HEK293 (cell line): ENCODE results near the gene WDR4.

Source experiments
- AEBP2 ChIP-seq: fragments of 450-650 bp; formaldehyde crosslinking; IDR thresholded peaks from 2 replicates; pipeline ENCODE4 v1.5.1; 2016; ENCODE audit warnings: missing biosample characterization, missing genetic modification characterization, borderline replicate concordance
- CTCF ChIP-seq: fragments of 450-650 bp; formaldehyde crosslinking; IDR thresholded peaks from 2 replicates; pipeline ENCODE4 v1.5.1; 2016; ENCODE audit warnings: missing biosample characterization, missing genetic modification characterization
- HOXD13 ChIP-seq: sonication (generic); formaldehyde crosslinking; IDR thresholded peaks from 2 replicates; pipeline ENCODE4 v1.8.0; 2022; ENCODE audit warnings: missing genetic modification reagents, borderline replicate concordance
- SCRT1 ChIP-seq: fragments of 450-650 bp; formaldehyde crosslinking; IDR thresholded peaks from 2 replicates; pipeline ENCODE4 v1.5.1; 2016; ENCODE audit warnings: missing biosample characterization, missing genetic modification characterization, borderline replicate concordance
- YY2 ChIP-seq: fragments of 450-650 bp; formaldehyde crosslinking; IDR thresholded peaks from 2 replicates; pipeline ENCODE4 v1.5.1; 2016; ENCODE audit warnings: missing biosample characterization, missing genetic modification characterization
- ZBTB49 ChIP-seq: fragments of 450-650 bp; formaldehyde crosslinking; IDR thresholded peaks from 2 replicates; pipeline ENCODE4 v1.5.1; 2016; ENCODE audit warnings: missing biosample characterization, missing genetic modification characterization, low read depth
- ZBTB6 ChIP-seq: fragments of 450-650 bp; formaldehyde crosslinking; IDR thresholded peaks from 2 replicates; pipeline ENCODE4 v1.5.1; 2017; ENCODE audit warnings: missing biosample characterization, missing genetic modification characterization
- ZFP41 ChIP-seq: fragments of 450-650 bp; formaldehyde crosslinking; IDR thresholded peaks from 2 replicates; pipeline ENCODE4 v1.5.1; 2016; ENCODE audit warnings: missing biosample characterization, missing genetic modification characterization, borderline replicate concordance
- ZIC2 ChIP-seq: fragments of 450-650 bp; formaldehyde crosslinking; IDR thresholded peaks from 2 replicates; pipeline ENCODE4 v1.5.1; 2016; ENCODE audit warnings: missing biosample characterization, missing genetic modification characterization
- ZNF202 ChIP-seq: fragments of 450-650 bp; formaldehyde crosslinking; IDR thresholded peaks from 2 replicates; pipeline ENCODE4 v1.5.1; 2016; ENCODE audit warnings: missing biosample characterization, missing genetic modification characterization, borderline replicate concordance
- ZNF221 ChIP-seq: fragments of 450-650 bp; formaldehyde crosslinking; IDR thresholded peaks from 2 replicates; pipeline ENCODE4 v1.5.1; 2017; ENCODE audit warnings: missing biosample characterization, missing genetic modification characterization, borderline replicate concordance
- ZNF280C ChIP-seq: fragments of 450-650 bp; formaldehyde crosslinking; IDR thresholded peaks from 2 replicates; pipeline ENCODE4 v1.5.1; 2016; ENCODE audit warnings: missing biosample characterization, missing genetic modification characterization
- ZNF341 ChIP-seq: fragments of 450-650 bp; formaldehyde crosslinking; IDR thresholded peaks from 2 replicates; pipeline ENCODE4; 2016; ENCODE audit warnings: low read depth, missing biosample characterization, missing genetic modification characterization
- ZNF350 ChIP-seq: fragments of 450-650 bp; formaldehyde crosslinking; IDR thresholded peaks from 2 replicates; pipeline ENCODE4 v1.5.0; 2017; ENCODE audit warnings: missing biosample characterization, mild to moderate bottlenecking, missing genetic modification characterization
- ZNF571 ChIP-seq: fragments of 450-650 bp; formaldehyde crosslinking; IDR thresholded peaks from 2 replicates; pipeline ENCODE4 v1.5.0; 2017; ENCODE audit warnings: missing biosample characterization, missing genetic modification characterization
- TF ChIP-seq, protein P1 (sequence below): fragments of 450-650 bp; formaldehyde crosslinking; IDR thresholded peaks from 2 replicates; pipeline ENCODE4 v1.5.1; 2017; ENCODE audit warnings: missing biosample characterization, mild to moderate bottlenecking, missing genetic modification characterization, moderate library complexity
- TF ChIP-seq, protein P2 (sequence below): fragments of 450-650 bp; formaldehyde crosslinking; IDR thresholded peaks from 2 replicates; pipeline ENCODE4 v1.5.0; 2017; ENCODE audit warnings: missing biosample characterization, missing genetic modification characterization, borderline replicate concordance
- TF ChIP-seq, protein P3 (sequence below): fragments of 450-650 bp; formaldehyde crosslinking; IDR thresholded peaks from 2 replicates; pipeline ENCODE4 v1.5.1; 2017; ENCODE audit warnings: missing biosample characterization, missing genetic modification characterization
- TF ChIP-seq, protein P4 (sequence below): fragments of 450-650 bp; formaldehyde crosslinking; IDR thresholded peaks from 2 replicates; pipeline ENCODE4 v1.5.1; 2016; ENCODE audit warnings: missing biosample characterization, missing genetic modification characterization

WDR4 gene

GRCh38 chr21:42830456-42831455 is 48.6 kb downstream of the WDR4 start (continued):
- TF ChIP-seq, protein P1, sequence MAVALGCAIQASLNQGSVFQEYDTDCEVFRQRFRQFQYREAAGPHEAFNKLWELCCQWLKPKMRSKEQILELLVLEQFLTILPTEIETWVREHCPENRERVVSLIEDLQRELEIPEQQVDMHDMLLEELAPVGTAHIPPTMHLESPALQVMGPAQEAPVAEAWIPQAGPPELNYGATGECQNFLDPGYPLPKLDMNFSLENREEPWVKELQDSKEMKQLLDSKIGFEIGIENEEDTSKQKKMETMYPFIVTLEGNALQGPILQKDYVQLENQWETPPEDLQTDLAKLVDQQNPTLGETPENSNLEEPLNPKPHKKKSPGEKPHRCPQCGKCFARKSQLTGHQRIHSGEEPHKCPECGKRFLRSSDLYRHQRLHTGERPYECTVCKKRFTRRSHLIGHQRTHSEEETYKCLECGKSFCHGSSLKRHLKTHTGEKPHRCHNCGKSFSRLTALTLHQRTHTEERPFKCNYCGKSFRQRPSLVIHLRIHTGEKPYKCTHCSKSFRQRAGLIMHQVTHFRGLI (tag by site-specific recombination) = no peak
- TF ChIP-seq ZFP41 (tag by site-specific recombination) (no peak), ZNF341 (0 out of 2 replicates have a peak, but pooled peaks have one; percentile 19), AEBP2 (no peak), ZNF202 (no peak), ZNF280C (no peak), ZBTB49 (tag by site-specific recombination) (no peak), SCRT1 (tag by site-specific recombination) (no peak), HOXD13 (CRISPR knock-in tag) (no peak), ZNF571 (tag by site-specific recombination) (no peak), ZNF221 (tag by site-specific recombination) (no peak), CTCF (tag by site-specific recombination) (no peak), ZIC2 (tag by site-specific recombination) (peak; percentile 72), ZNF350 (tag by site-specific recombination) (no peak), ZBTB6 (peak; percentile 98; the same call in 1 of the 2 replicates), YY2 (no peak)
- TF ChIP-seq, protein P2, sequence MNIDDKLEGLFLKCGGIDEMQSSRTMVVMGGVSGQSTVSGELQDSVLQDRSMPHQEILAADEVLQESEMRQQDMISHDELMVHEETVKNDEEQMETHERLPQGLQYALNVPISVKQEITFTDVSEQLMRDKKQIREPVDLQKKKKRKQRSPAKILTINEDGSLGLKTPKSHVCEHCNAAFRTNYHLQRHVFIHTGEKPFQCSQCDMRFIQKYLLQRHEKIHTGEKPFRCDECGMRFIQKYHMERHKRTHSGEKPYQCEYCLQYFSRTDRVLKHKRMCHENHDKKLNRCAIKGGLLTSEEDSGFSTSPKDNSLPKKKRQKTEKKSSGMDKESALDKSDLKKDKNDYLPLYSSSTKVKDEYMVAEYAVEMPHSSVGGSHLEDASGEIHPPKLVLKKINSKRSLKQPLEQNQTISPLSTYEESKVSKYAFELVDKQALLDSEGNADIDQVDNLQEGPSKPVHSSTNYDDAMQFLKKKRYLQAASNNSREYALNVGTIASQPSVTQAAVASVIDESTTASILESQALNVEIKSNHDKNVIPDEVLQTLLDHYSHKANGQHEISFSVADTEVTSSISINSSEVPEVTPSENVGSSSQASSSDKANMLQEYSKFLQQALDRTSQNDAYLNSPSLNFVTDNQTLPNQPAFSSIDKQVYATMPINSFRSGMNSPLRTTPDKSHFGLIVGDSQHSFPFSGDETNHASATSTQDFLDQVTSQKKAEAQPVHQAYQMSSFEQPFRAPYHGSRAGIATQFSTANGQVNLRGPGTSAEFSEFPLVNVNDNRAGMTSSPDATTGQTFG = no peak
- TF ChIP-seq, protein P3, sequence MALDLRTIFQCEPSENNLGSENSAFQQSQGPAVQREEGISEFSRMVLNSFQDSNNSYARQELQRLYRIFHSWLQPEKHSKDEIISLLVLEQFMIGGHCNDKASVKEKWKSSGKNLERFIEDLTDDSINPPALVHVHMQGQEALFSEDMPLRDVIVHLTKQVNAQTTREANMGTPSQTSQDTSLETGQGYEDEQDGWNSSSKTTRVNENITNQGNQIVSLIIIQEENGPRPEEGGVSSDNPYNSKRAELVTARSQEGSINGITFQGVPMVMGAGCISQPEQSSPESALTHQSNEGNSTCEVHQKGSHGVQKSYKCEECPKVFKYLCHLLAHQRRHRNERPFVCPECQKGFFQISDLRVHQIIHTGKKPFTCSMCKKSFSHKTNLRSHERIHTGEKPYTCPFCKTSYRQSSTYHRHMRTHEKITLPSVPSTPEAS (tag by site-specific recombination) = no peak
- TF ChIP-seq, protein P4, sequence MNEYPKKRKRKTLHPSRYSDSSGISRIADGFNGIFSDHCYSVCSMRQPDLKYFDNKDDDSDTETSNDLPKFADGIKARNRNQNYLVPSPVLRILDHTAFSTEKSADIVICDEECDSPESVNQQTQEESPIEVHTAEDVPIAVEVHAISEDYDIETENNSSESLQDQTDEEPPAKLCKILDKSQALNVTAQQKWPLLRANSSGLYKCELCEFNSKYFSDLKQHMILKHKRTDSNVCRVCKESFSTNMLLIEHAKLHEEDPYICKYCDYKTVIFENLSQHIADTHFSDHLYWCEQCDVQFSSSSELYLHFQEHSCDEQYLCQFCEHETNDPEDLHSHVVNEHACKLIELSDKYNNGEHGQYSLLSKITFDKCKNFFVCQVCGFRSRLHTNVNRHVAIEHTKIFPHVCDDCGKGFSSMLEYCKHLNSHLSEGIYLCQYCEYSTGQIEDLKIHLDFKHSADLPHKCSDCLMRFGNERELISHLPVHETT (tag by site-specific recombination) = no peak
